Ascending aorta (tissue), 2 donors: ENCODE results near the gene TOM1. TPM values are rescaled to one million over a fixed set of nuclear protein-coding genes. Genes with fewer than 3 reads are reported as not detected.
"Not testable (repeated sequence)": the region's sequence is repeated elsewhere in the genome, so short reads cannot be mapped to it uniquely, and the experiment has no call there.

ENCODE experiments used
- DNase-seq, 2 donors: peaks; one replicate each; pipeline ENCODE4 v3.0.0-alpha.2; 2019; ENCODE audit warnings: low spot score in 2 of 2
- H3K27ac ChIP-seq, 2 donors: fragments of 200-600 bp; sonication (generic); one replicate each; pipeline ENCODE4 v1.5.1; 2016 to 2017; ENCODE audit warnings: mild to moderate bottlenecking in 1 of 2
- H3K27me3 ChIP-seq: fragments of 200-600 bp; sonication (generic); one replicate; pipeline ENCODE4 v1.5.1; 2017
- H3K36me3 ChIP-seq, 2 donors: fragments of 200-600 bp; sonication (generic); one replicate each; pipeline ENCODE4 v1.5.1; 2016
- H3K4me1 ChIP-seq, 2 donors: fragments of 200-600 bp; sonication (generic); one replicate each; pipeline ENCODE4 v1.5.1; 2016 to 2017; ENCODE audit warnings: mild to moderate bottlenecking in 1 of 2
- H3K4me3 ChIP-seq, 2 donors: fragments of 200-600 bp; sonication (generic); one replicate each; pipeline ENCODE4 v1.5.1; 2016 to 2017; ENCODE audit warnings: mild to moderate bottlenecking in 1 of 2
- H3K9me3 ChIP-seq, 2 donors: fragments of 200-600 bp; sonication (generic); one replicate each; pipeline ENCODE4 v1.5.1; 2016
- CTCF ChIP-seq, 3 experiments: fragments of 200-600 bp in 2 of 3; fragments of 450-650 bp in 1 of 3; sonication (generic) in 2 of 3; IDR thresholded peaks; one replicate each; pipeline ENCODE4 v1.5.1; 2016 to 2019; ENCODE audit warnings: antibody characterized with exemption in 3 of 3, mild to moderate bottlenecking in 1 of 3, moderate library complexity in 1 of 3
- intact Hi-C: fragments of 100-400 bp; cut with DNase I; formaldehyde crosslinking; loops from one replicate; pipeline ENCODE4 v1.15.1; 2023
- total RNA-seq: library from RNA; depleted of rRNA; stranded (reverse); fragments of >200 nt; gene quantifications from one replicate; pipeline ENCODE4 v1.1.0, GENCODE V29; 2016

The TOM1 gene
- total RNA-seq, 1 donor from 2014 or later, result 84.4 TPM

GRCh38 chr22:35361001-35361558 lies 61.4 kb downstream of the TOM1 start:
- no peak overlapping the region for H3K27ac ChIP-seq
- intact Hi-C loops, result no loop called here
- no peak for TF ChIP-seq CTCF (IDR thresholded peaks at IDR 0.05)
- H3K27me3 ChIP-seq, result peaks cover 12% of the 10 kb centered on the region
- H3K4me1 ChIP-seq, result no peaks in the 10 kb centered on the region
- no peaks in the 10 kb centered on the region for H3K9me3 ChIP-seq
- H3K4me3 ChIP-seq, result no peak overlapping the region
- no peaks in the 10 kb centered on the region for H3K36me3 ChIP-seq
- no peak for DNase-seq

- Histone ChIP-seq H3K27ac (no peak overlapping the region), H3K4me3 (no peak overlapping the region), H3K9me3 (no peaks in the 10 kb centered on the region), H3K4me1 (no peaks in the 10 kb centered on the region), H3K36me3 (no peaks in the 10 kb centered on the region), H3K27me3 (peaks cover 5% of the 10 kb centered on the region)
- DNase-seq, result no peak
- TF ChIP-seq CTCF (IDR thresholded peaks at IDR 0.05), result no peak
- intact Hi-C loops, result no loop called here
Measured at GRCh38 chr22:35363566-35364086, 63.9 kb downstream of the TOM1 start.

GRCh38 chr22:35364230-35364629 lies 64.5 kb downstream of the TOM1 start:
- H3K4me1 ChIP-seq, H3K27me3 ChIP-seq, H3K4me3 ChIP-seq, intact Hi-C loops, DNase-seq, H3K9me3 ChIP-seq, H3K36me3 ChIP-seq, H3K27ac ChIP-seq: not testable (repeated sequence)

- no peak for TF ChIP-seq CTCF (IDR thresholded peaks at IDR 0.05)
- Histone ChIP-seq H3K36me3 (no peaks in the 10 kb centered on the region), H3K27me3 (peaks cover 2% of the 10 kb centered on the region), H3K4me3 (no peak overlapping the region), H3K27ac (no peak overlapping the region), H3K4me1 (peaks cover 0 to 5% of the 10 kb centered on the region in 2 donors), H3K9me3 (no peaks in the 10 kb centered on the region)
- DNase-seq, result no peak
- intact Hi-C loops, result no loop called here
Measured at GRCh38 chr22:35367331-35367886, 67.7 kb downstream of the TOM1 start.

GRCh38 chr22:35368386-35368785 lies 68.7 kb downstream of the TOM1 start:
- no peaks in the 10 kb centered on the region for H3K27me3 ChIP-seq
- DNase-seq, result no peak
- intact Hi-C loops, result no loop called here
- no peak overlapping the region for H3K27ac ChIP-seq
- H3K4me3 ChIP-seq, result no peak overlapping the region
- H3K9me3 ChIP-seq, result no peaks in the 10 kb centered on the region
- H3K36me3 ChIP-seq, result no peaks in the 10 kb centered on the region
- peaks cover 0 to 6% of the 10 kb centered on the region in 2 donors for H3K4me1 ChIP-seq
- no peak for TF ChIP-seq CTCF (IDR thresholded peaks at IDR 0.05)

- H3K4me3 ChIP-seq, result no peak overlapping the region
- no peak overlapping the region for H3K27ac ChIP-seq
- TF ChIP-seq CTCF (IDR thresholded peaks at IDR 0.05), result no peak
- no peaks in the 10 kb centered on the region for H3K27me3 ChIP-seq
- no peaks in the 10 kb centered on the region for H3K9me3 ChIP-seq
- H3K4me1 ChIP-seq, result peaks cover 0 to 6% of the 10 kb centered on the region in 2 donors
- H3K36me3 ChIP-seq, result no peaks in the 10 kb centered on the region
- no peak for DNase-seq
- intact Hi-C loops, result no loop called here
Measured at GRCh38 chr22:35369996-35370395, 70.3 kb downstream of the TOM1 start.
